ENCODE data around the gene ZBTB25. TPM values are rescaled to one million over a fixed set of nuclear protein-coding genes. Genes with fewer than 3 reads are reported as not detected.

The ZBTB25 gene
- total and polyA plus RNA-seq, 7 donors = 0.69 to 24.6 (median 9.6) TPM

DNA sequence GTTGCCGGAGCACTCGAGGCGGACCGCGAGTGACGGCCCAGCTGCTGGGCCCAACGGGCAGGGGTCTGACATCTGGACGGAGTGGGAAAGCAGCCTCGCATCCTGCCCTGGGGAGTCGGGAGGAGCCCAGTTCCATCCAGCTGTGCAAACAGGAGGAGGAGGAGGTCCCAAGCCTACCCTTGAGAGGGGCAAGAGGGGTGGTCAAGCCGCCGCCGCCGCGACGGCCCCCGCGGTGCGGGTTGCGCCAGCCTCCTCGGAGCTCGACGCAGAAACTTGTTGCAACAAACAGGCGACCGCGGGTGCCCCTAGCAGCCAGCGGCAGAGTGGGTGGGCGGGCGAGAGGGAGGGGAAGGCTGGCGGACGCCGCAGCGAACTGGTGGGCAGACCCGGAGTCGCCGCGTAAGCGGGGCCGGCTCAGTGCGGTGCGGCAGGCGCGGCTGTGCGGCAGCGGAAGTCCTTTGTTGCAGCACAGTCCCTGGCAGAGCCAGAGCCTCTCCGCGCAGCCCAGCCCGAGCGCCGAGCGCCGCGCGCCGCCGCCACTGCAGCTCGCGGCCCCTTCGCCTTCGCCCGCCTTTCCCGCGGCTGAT is 765 bp upstream of the ZBTB25 start, which contains the start of gene ZBTB1:
Gene ZBTB1 (plus strand): TSS at position 461 of the 587 bp plus-strand sequence. CDS start 16,735 bp downstream, outside the sequence.
- no peaks in the 10 kb centered on the region for H3K27me3 ChIP-seq
- peak within 1 kb of the TSS; percentile 71 to 88 (median 78) for H3K4me3 ChIP-seq
- H3K4me1 ChIP-seq = peaks cover 0 to 62% (median 54%) of the 10 kb centered on the region in 4 donors
- peak; percentile 93 for DNase-seq
- TF ChIP-seq, protein P1, sequence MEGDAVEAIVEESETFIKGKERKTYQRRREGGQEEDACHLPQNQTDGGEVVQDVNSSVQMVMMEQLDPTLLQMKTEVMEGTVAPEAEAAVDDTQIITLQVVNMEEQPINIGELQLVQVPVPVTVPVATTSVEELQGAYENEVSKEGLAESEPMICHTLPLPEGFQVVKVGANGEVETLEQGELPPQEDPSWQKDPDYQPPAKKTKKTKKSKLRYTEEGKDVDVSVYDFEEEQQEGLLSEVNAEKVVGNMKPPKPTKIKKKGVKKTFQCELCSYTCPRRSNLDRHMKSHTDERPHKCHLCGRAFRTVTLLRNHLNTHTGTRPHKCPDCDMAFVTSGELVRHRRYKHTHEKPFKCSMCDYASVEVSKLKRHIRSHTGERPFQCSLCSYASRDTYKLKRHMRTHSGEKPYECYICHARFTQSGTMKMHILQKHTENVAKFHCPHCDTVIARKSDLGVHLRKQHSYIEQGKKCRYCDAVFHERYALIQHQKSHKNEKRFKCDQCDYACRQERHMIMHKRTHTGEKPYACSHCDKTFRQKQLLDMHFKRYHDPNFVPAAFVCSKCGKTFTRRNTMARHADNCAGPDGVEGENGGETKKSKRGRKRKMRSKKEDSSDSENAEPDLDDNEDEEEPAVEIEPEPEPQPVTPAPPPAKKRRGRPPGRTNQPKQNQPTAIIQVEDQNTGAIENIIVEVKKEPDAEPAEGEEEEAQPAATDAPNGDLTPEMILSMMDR (IDR thresholded peaks at IDR 0.05) = no peak
- TF ChIP-seq EP300 (IDR thresholded peaks at IDR 0.05) (no peak), POLR2AphosphoS5 (IDR thresholded peaks at IDR 0.05) (peak in 3 of 4 donors; percentile 79 to 91 (median 85)), POLR2A (IDR thresholded peaks at IDR 0.05) (peak; percentile 47 to 55)
- H3K36me3 ChIP-seq = no peaks in the 10 kb centered on the region
- intact Hi-C loops (cut with DNase I) = loop anchor here (5.0 kb wide), 2 partner anchors 117 to 203 kb away; partner anchors contain the start of gene MTHFD1
- 0% methylated on average over 63 of the region's 63 CpGs for WGBS, 2 donors
- peak within 1 kb of the TSS; percentile 99 to 100 (median 99) for H3K27ac ChIP-seq
- no peaks in the 10 kb centered on the region for H3K9me3 ChIP-seq

DNA sequence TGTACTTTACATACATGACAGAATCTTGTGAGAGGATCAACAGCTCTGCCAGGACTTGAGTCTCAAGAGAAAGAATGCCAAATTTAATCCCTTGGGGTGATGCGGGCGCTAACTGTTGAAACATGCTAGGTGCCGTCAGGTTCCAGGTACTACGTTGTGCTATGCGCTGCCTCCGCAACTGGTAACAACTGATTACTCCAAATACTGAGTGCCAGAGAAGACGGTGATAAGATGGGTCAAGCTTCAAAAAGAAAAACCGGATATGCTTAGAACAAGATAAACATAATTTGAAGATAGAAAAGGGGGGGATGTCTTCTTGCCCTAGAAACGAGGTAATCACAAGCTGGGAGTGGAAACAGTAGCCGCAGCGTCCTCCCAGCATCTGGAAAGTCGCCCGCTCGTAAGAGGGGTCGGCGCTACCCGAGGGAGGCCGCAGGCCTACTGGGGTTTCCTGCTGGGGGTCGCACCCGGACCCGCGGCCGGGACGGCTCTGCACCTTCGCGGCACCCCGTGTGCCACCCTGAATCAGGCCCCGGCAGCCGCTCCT is 678 bp downstream of the ZBTB25 start:
- peaks cover 0 to 1% (median 0%) of the 10 kb centered on the region in 4 donors for H3K36me3 ChIP-seq
- H3K9me3 ChIP-seq = no peaks in the 10 kb centered on the region
- WGBS, 2 donors = 1% methylated on average over 29 of the region's 29 CpGs
- intact Hi-C loops (cut with DNase I) = loop anchor here (2.0 to 5.0 kb wide), 3 partner anchors 36 to 204 kb away; partner anchors contain the start of gene MTHFD1
- H3K4me3 ChIP-seq = peak overlapping the region; percentile 71 to 88 (median 78)
- H3K27me3 ChIP-seq = no peaks in the 10 kb centered on the region
- H3K4me1 ChIP-seq = peaks cover 0 to 55% (median 51%) of the 10 kb centered on the region in 4 donors
- H3K27ac ChIP-seq = peak overlapping the region; percentile 99 to 100 (median 99)
- TF ChIP-seq POLR2A (IDR thresholded peaks at IDR 0.05) = no peak
- TF ChIP-seq, protein P1 (IDR thresholded peaks at IDR 0.05) = no peak
- no peak for TF ChIP-seq POLR2AphosphoS5 (IDR thresholded peaks at IDR 0.05)
- no peak for TF ChIP-seq EP300 (IDR thresholded peaks at IDR 0.05)
- DNase-seq = peak; percentile 75

DNA sequence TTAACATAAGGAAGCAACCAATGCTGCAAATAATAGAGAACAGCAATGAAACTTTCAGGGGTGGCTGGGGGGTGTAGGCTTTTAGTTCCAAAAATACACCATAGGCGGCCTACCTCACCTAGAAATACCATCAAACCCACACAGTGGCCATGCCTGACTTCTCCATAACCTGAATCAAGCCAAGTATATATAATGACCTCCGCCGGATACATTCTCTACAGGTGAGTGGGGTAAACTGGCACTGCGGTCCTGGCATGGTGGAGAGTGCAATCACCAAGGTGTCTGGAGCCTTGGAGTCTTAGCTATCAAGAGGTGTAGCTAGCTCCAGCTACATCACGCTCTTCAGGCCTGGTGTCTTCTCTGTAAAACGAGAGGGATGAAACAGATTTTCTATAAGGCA is 1.2 kb downstream of the ZBTB25 start:
- 35 to 42% methylated on average over 6 of the region's 6 CpGs for WGBS, 2 donors
- Histone ChIP-seq H3K4me3 (peak overlapping the region; percentile 71 to 88 (median 78)), H3K4me1 (peaks cover 0 to 53% (median 46%) of the 10 kb centered on the region in 4 donors), H3K9me3 (no peaks in the 10 kb centered on the region), H3K36me3 (peaks cover 0 to 5% (median 0%) of the 10 kb centered on the region in 4 donors), H3K27me3 (no peaks in the 10 kb centered on the region), H3K27ac (peak overlapping the region; percentile 99 to 100 (median 99))
- no peak for TF ChIP-seq POLR2A (IDR thresholded peaks at IDR 0.05)
- TF ChIP-seq, protein P1 (IDR thresholded peaks at IDR 0.05) = no peak
- no peak for TF ChIP-seq EP300 (IDR thresholded peaks at IDR 0.05)
- TF ChIP-seq POLR2AphosphoS5 (IDR thresholded peaks at IDR 0.05) = no peak
- no peak for DNase-seq
- intact Hi-C loops (cut with DNase I) = loop anchor here (2.0 to 5.0 kb wide), 3 partner anchors 36 to 205 kb away; partner anchors contain the start of gene MTHFD1

DNA sequence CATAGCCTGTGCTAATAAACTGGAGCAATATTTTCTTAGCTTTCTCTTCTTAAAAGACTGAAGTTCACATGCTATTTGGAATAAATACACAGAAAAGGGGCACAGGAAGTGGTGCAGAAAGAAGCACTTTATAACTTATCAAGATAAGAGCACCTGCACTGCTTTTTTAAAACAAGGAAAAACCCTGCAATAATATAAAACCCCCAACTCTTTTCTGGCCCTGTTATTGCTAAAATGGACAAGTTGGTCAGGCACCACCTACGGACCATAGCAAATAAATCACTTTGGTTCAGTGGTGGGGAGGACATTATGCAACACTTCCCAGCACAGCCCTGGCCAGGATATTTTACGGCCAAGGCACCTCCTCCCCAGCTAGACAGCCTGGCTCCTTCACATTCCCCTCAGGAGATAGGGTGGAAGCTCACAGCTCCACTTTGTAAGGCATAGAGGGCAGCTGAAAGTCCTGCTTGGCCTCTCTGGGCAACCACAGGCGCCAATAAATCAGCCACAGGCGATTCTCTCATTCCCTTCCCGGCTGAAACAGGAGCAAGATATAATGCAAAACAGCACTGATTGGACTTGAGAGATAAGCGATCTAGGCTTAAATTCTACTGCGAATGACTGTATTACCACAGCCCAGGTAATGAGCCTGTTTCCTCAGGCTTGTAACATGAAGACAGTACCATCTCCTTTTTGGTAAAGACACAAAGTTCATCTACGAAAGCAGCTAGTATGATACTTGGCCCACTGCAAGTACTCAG is 2.0 kb downstream of the ZBTB25 start:
- H3K9me3 ChIP-seq = no peaks in the 10 kb centered on the region
- peaks cover 0 to 45% (median 39%) of the 10 kb centered on the region in 4 donors for H3K4me1 ChIP-seq
- H3K27me3 ChIP-seq = no peaks in the 10 kb centered on the region
- intact Hi-C loops (cut with DNase I) = loop anchor here (2.0 to 5.0 kb wide), 3 partner anchors 35 to 206 kb away; partner anchors contain the start of gene MTHFD1
- peaks cover 0 to 5% (median 0%) of the 10 kb centered on the region in 4 donors for H3K36me3 ChIP-seq
- DNase-seq = peak; percentile 92
- 16 to 25% methylated on average over 8 of the region's 8 CpGs for WGBS, 2 donors
- peak overlapping the region in 3 of 4 donors; percentile 25 to 88 (median 71) for H3K4me3 ChIP-seq
- TF ChIP-seq POLR2A (IDR thresholded peaks at IDR 0.05) (peak in 1 of 2 donors; percentile 39), POLR2AphosphoS5 (IDR thresholded peaks at IDR 0.05) (peak; percentile 65 to 87 (median 76)), EP300 (IDR thresholded peaks at IDR 0.05) (peak in 1 of 4 donors; percentile 66)
- TF ChIP-seq, protein P1 (IDR thresholded peaks at IDR 0.05) = no peak
- peak overlapping the region; percentile 99 to 100 (median 99) for H3K27ac ChIP-seq

All from sigmoid colon (tissue), 7 donors.